Mesendoderm (in vitro differentiated cells): ENCODE measurements around the gene LCP2.

Experiments
- DNase-seq: peaks from one replicate; pipeline ENCODE4 v3.0.0; 2013
- H2AK5ac ChIP-seq: 2 replicates; pipeline ENCODE4 v1.6.1; 2013; ENCODE audit warnings: low read length, inconsistent platforms
- H2BK120ac ChIP-seq: 2 replicates; pipeline ENCODE4 v1.6.1; 2013; ENCODE audit warnings: low read depth, mild to moderate bottlenecking, low read length, moderate library complexity, mixed read lengths
- H2BK15ac ChIP-seq: replicated peaks from 2 replicates; pipeline ENCODE4 v1.6.1; 2013; ENCODE audit warnings: low read depth, mild to moderate bottlenecking, moderate library complexity
- H2BK5ac ChIP-seq: 2 replicates; pipeline ENCODE4 v1.6.1; 2013; ENCODE audit warnings: low read length, inconsistent platforms
- H3K18ac ChIP-seq: 2 replicates; pipeline ENCODE4 v1.6.1; 2013; ENCODE audit warnings: mild to moderate bottlenecking, low read length, mixed read lengths
- H3K23ac ChIP-seq: one replicate; pipeline ENCODE4 v1.6.1; 2013; ENCODE audit warnings: low read length
- H3K27ac ChIP-seq: 2 replicates; pipeline ENCODE4 v1.5.1; 2013; ENCODE audit warnings: low read depth, mild to moderate bottlenecking, inconsistent platforms, low read length, moderate library complexity
- H3K27me3 ChIP-seq: 2 replicates; pipeline ENCODE4 v1.6.1; 2013; ENCODE audit warnings: low read length, control low read depth, mild to moderate bottlenecking, inconsistent platforms; ENCODE audit not compliant: insufficient read depth, poor library complexity
- H3K36me3 ChIP-seq: 2 replicates; pipeline ENCODE4 v1.6.1; 2013; ENCODE audit warnings: low read length, inconsistent platforms; ENCODE audit not compliant: control insufficient read depth, insufficient read depth
- H3K4ac ChIP-seq: one replicate; pipeline ENCODE4 v1.6.1; 2013; ENCODE audit warnings: low read depth, mild to moderate bottlenecking, low read length, moderate library complexity
- H3K4me1 ChIP-seq: 2 replicates; pipeline ENCODE4 v1.6.1; 2013; ENCODE audit warnings: low read depth, low read length, inconsistent platforms; ENCODE audit not compliant: control insufficient read depth
- H3K4me2 ChIP-seq: 2 replicates; pipeline ENCODE4 v1.6.1; 2013; ENCODE audit warnings: low read length
- H3K4me3 ChIP-seq: 2 replicates; pipeline ENCODE4 v1.5.1; 2013; ENCODE audit warnings: mild to moderate bottlenecking, low read length
- H3K56ac ChIP-seq: one replicate; pipeline ENCODE4 v1.6.1; 2013; ENCODE audit warnings: low read length
- H3K79me1 ChIP-seq: 2 replicates; pipeline ENCODE4 v1.6.1; 2013; ENCODE audit warnings: low read length, inconsistent platforms
- H3K79me2 ChIP-seq: 2 replicates; pipeline ENCODE4 v1.6.1; 2013; ENCODE audit warnings: mild to moderate bottlenecking, low read length; ENCODE audit not compliant: control insufficient read depth, insufficient read depth
- H3K9ac ChIP-seq: 2 replicates; pipeline ENCODE4 v1.6.1; 2013; ENCODE audit warnings: low read length, inconsistent platforms
- H4K5ac ChIP-seq: one replicate; pipeline ENCODE4 v1.6.1; 2013; ENCODE audit warnings: low read length
- H4K8ac ChIP-seq: one replicate; pipeline ENCODE4 v1.6.1; 2013; ENCODE audit warnings: low read depth, mild to moderate bottlenecking, control low read depth, low read length, moderate library complexity
- WGBS: extraction: QIAGEN DNeasy Blood & Tissue Kit; methylation state at CpG from one replicate; pipeline ENCODE4 v1.1.7; 2013; ENCODE audit warnings: low lambda C conversion rate, missing lambda C conversion rate; ENCODE audit not compliant: insufficient coverage; ENCODE audit errors: extremely low coverage; 5-methylcytosine and 5-hydroxymethylcytosine counted together

LCP2 gene

DNA sequence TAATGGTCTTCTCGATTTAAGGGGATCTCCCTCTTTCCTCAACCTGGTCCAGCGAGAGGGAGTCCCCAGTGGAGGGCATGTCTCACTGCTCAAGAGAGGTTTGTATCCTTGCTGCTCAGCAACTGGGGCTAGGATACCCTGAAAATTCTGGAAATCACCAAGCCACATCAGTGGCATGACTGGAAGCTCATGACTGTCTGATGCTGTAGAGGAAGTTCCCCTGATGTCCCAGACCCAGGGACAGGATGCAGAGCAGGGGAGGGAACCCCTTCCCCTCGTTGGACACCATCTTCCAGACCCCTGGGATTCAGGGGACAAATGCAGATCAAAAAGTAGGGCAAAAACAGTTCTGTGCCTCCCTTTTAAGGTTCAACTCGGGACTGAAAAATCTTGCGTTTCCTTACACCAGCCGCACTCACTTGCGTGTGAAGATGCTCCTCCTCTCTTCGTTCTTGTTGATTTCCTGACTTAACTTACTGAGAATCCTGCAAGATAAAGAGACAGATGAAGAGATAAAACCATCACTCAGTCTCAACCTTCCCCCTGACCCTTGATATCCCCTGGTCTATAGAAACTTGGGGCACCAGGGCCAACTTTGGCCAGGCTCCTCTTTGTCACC, 22.1 kb downstream of the LCP2 start:
- Histone ChIP-seq H3K56ac (no peak overlapping the region), H3K79me1 (no peaks in the 10 kb centered on the region), H4K5ac (no peak overlapping the region), H2BK120ac (no peak overlapping the region), H3K4me3 (no peak overlapping the region), H3K4me1 (peaks cover 16% of the 10 kb centered on the region), H3K27me3 (no peaks in the 10 kb centered on the region), H3K18ac (no peak overlapping the region), H2BK5ac (no peak overlapping the region), H3K79me2 (no peaks in the 10 kb centered on the region), H3K23ac (no peak overlapping the region), H2BK15ac (no peak overlapping the region), H2AK5ac (no peak overlapping the region), H4K8ac (no peak overlapping the region), H3K36me3 (no peaks in the 10 kb centered on the region), H3K9ac (no peak overlapping the region), H3K27ac (no peak overlapping the region), H3K4ac (no peak overlapping the region), H3K4me2 (no peak overlapping the region)
- no peak for DNase-seq
- WGBS = no CpG with 5 or more reads among the region's 8 CpGs

- WGBS = no CpG with 5 or more reads among the region's 8 CpGs
- DNase-seq = peak; percentile 91
Measured at GRCh38 chr5:170273968-170274710, 23.4 kb downstream of the LCP2 start.

GRCh38 chr5:170270293-170271069, 27.1 kb downstream of the LCP2 start:
- Histone ChIP-seq H3K27me3 (no peaks in the 10 kb centered on the region), H3K4me1 (no peaks in the 10 kb centered on the region), H2BK5ac (no peak overlapping the region), H3K36me3 (no peaks in the 10 kb centered on the region), H4K8ac (no peak overlapping the region), H3K79me1 (no peaks in the 10 kb centered on the region), H3K18ac (no peak overlapping the region), H3K79me2 (no peaks in the 10 kb centered on the region), H3K4me3 (no peak overlapping the region), H2BK120ac (no peak overlapping the region), H4K5ac (no peak overlapping the region), H3K27ac (no peak overlapping the region), H3K4ac (no peak overlapping the region), H2BK15ac (no peak overlapping the region), H3K23ac (no peak overlapping the region), H3K4me2 (no peak overlapping the region), H2AK5ac (no peak overlapping the region), H3K9ac (no peak overlapping the region), H3K56ac (no peak overlapping the region)
- WGBS = no CpG with 5 or more reads among the region's 15 CpGs
- no peak for DNase-seq

More at GRCh38 chr5:170273968-170274710, 23.4 kb downstream of the LCP2 start:
- Histone ChIP-seq H3K9ac (no peak overlapping the region), H2BK120ac (no peak overlapping the region), H3K56ac (peak overlapping the region; percentile 11), H3K23ac (no peak overlapping the region), H3K79me2 (no peaks in the 10 kb centered on the region), H2BK5ac (no peak overlapping the region), H3K27me3 (no peaks in the 10 kb centered on the region), H3K27ac (no peak overlapping the region), H3K4me2 (no peak overlapping the region), H2BK15ac (no peak overlapping the region), H3K36me3 (no peaks in the 10 kb centered on the region), H3K4me3 (no peak overlapping the region), H3K79me1 (no peaks in the 10 kb centered on the region), H3K18ac (no peak overlapping the region), H3K4ac (no peak overlapping the region), H4K5ac (no peak overlapping the region), H3K4me1 (peaks cover 6% of the 10 kb centered on the region), H4K8ac (no peak overlapping the region), H2AK5ac (no peak overlapping the region)

DNA sequence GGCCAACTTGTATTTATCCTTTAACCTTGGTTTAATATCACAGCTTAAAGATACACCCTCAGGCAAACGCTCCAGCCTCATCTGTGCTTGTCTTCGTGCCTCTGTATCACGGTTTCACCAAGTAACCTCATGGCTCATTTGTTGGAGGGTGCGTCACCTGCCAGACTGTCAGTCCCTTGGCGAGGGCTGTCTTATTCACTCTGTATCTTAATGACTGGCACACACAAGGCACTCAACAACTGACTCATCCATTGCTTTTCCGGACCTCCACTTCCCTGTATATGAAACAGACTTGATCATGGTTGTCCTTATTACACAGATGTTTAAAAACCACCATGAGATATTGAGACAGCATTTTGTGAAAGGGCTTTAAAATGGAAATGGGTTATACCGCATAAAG, 28.0 kb downstream of the LCP2 start:
- Histone ChIP-seq H3K4me2 (no peak overlapping the region), H2BK5ac (no peak overlapping the region), H3K79me2 (no peaks in the 10 kb centered on the region), H3K23ac (no peak overlapping the region), H3K27ac (no peak overlapping the region), H3K36me3 (no peaks in the 10 kb centered on the region), H3K4ac (no peak overlapping the region), H2AK5ac (no peak overlapping the region), H4K5ac (no peak overlapping the region), H2BK15ac (no peak overlapping the region), H4K8ac (no peak overlapping the region), H3K27me3 (no peaks in the 10 kb centered on the region), H3K56ac (no peak overlapping the region), H3K79me1 (no peaks in the 10 kb centered on the region), H3K4me3 (no peak overlapping the region), H2BK120ac (no peak overlapping the region), H3K9ac (no peak overlapping the region), H3K4me1 (no peaks in the 10 kb centered on the region), H3K18ac (no peak overlapping the region)
- DNase-seq = no peak
- no CpG with 5 or more reads among the region's 7 CpGs for WGBS

- no peaks in the 10 kb centered on the region for H3K79me1 ChIP-seq
- H3K9ac ChIP-seq = no peak overlapping the region
- no peak overlapping the region for H2BK120ac ChIP-seq
- H3K4me1 ChIP-seq = no peaks in the 10 kb centered on the region
- H4K5ac ChIP-seq = no peak overlapping the region
- no peak overlapping the region for H3K27ac ChIP-seq
- no peak for DNase-seq
- H3K36me3 ChIP-seq = no peaks in the 10 kb centered on the region
- no peak overlapping the region for H2BK5ac ChIP-seq
- no peak overlapping the region for H3K18ac ChIP-seq
- no peak overlapping the region for H2AK5ac ChIP-seq
- no peak overlapping the region for H2BK15ac ChIP-seq
- WGBS = no CpG with 5 or more reads among the region's 3 CpGs
- no peak overlapping the region for H3K4me3 ChIP-seq
- H3K79me2 ChIP-seq = no peaks in the 10 kb centered on the region
- H3K27me3 ChIP-seq = no peaks in the 10 kb centered on the region
- no peak overlapping the region for H4K8ac ChIP-seq
- H3K23ac ChIP-seq = no peak overlapping the region
- no peak overlapping the region for H3K56ac ChIP-seq
- no peak overlapping the region for H3K4ac ChIP-seq
- no peak overlapping the region for H3K4me2 ChIP-seq
Measured at GRCh38 chr5:170268884-170269283, 28.7 kb downstream of the LCP2 start.
